Measurements from ENCODE around the gene BCAR3.
A peak's percentile ranks its signal among the peaks of the same experiment; 100 is the strongest.

BCAR3 gene

DNA sequence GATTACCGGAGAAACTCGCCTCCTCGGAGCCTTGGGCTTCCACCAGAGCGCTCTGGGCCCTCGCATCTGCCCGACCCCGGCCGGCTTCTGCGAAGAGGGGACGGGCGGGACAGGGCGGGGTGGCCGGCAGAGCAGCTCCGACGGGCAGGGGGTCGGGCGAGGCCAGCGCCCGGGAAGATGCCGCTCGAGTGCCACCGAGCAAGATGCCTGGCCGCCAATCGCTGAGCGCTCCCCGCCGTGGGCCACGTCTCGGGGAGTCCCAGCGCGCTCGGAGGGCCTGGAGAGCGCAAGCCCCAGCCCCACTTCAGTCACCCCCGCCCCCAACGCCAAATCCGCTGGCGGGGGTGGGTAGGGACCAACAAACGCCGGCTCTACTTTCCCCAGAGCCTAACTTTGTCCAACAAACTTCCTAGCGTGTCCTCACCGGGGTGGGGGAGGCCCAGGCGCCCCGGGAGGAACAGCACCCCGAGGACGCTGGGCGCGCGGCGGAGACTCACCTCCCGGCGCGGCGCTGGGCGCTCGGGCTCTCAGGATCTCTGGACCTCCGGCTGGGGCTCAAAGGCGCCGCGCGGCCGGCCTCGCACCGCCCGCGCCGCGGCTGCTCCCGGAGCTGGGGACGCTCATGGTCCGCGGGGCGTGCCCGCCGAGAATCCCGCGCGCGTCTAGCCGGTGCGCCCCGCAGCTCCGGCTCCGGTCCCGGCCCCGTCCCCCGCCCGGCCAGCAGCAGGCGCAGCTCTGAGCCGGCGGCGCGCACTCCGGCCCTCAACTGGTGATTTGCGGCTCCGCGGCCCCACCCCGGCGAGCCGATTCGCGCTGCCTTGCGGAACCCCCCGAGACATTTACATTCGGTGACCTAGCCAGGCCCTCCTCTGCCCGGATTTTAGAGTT lies at the start of gene BCAR3:
BCAR3 (minus strand) TSS at position 737 of the 888 bp plus-strand sequence. CDS start 6,907 bp downstream, outside the sequence.
- DNase-seq (ENCODE audit: low spot score) = peak; percentile 88

DNA sequence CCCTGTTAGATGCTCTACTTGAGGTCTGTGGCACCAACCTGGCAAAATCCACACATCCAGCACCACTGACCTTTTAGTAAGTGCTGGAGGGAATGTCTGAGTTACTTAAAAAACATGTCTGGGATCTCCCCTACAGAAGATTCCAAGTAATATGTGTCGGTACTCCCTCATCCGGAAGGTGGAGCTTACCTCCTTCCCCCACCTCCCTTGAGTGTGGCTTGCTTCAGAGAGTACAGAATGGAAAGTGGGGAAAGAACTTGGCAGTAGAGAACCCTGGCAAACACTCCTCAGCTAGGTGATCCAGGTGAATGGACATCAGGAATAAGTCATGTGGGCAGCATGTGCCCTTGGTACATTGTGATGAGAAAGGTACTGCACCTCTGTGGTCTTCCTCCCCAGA lies 49.0 kb upstream of the BCAR3 start:
- no peak for DNase-seq (ENCODE audit: low spot score)

DNA sequence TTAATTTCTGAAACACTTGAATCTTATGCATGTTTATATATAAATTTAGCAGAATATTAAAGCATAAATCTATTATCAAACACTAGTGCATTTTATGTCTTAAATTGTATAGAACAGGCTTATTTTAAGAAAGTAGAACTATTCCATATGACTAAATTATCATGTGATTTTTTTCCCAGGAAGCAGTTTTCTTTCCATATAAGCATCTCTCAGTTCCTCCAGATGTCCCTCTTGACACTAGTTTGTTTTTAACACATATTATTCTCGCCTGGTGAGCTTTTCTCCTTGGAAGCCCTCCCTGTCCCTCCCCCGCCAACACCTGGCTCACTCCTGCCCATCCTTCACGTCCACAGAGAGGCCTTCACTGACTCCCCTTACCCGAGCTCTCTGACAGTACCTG lies 48.3 kb upstream of the BCAR3 start:
- DNase-seq (ENCODE audit: low spot score) = no peak

DNA sequence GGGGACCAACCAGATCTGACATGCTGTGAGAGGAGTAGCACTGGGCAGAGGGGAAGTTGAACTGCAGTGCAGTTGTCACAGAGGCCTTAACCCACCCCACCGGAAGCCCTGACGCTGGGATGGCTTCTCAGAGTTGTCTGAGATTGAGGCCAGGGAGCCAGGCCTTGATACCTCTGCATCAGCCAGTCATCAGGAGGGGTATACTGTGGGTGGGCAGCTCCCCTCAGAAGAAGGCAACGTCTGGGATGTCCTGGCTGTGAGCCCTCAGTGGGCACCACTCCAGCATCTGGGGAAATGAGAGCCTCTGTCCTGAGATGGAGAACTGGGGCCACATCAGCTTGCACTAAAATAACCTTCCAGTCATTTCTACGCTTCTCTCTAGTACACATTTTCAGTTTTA lies 47.9 kb upstream of the BCAR3 start:
- DNase-seq (ENCODE audit: low spot score) = no peak

GRCh38 chr1:93728480-93729131 lies 47.0 kb upstream of the BCAR3 start:
- DNase-seq (ENCODE audit: low spot score) = peak; percentile 34

DNA sequence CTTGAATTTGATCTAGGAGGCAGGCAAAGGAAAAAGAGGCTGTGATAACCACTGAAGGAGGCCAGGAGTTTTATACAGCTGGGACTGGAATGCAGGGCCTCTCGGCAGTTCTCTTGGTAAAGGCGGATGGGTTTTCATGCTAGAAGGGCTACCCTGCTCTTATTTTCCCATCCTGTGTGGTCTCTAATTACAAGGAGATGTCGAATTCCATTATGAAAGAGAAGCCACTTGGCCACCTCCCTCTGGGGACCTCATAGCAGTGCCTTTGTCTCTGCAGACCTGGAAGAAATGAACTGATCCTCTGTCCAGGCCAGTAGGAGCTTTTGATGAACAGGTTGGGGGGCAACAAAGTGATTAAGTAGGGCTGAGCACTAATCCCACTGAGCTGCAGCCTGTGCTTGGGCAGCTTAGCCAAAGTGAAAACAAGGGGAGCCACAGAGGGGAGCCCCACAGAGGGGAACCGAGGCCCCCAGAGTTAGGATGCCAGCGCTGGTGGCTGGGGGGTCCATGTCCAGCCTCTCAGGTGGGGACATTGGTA lies 42.2 kb upstream of the BCAR3 start:
- DNase-seq (ENCODE audit: low spot score) = no peak

GRCh38 chr1:93723110-93723509 lies 41.5 kb upstream of the BCAR3 start:
- DNase-seq (ENCODE audit: low spot score) = peak; percentile 85

GRCh38 chr1:93722081-93723031 lies 40.7 kb upstream of the BCAR3 start:
- DNase-seq (ENCODE audit: low spot score) = no peak

DNA sequence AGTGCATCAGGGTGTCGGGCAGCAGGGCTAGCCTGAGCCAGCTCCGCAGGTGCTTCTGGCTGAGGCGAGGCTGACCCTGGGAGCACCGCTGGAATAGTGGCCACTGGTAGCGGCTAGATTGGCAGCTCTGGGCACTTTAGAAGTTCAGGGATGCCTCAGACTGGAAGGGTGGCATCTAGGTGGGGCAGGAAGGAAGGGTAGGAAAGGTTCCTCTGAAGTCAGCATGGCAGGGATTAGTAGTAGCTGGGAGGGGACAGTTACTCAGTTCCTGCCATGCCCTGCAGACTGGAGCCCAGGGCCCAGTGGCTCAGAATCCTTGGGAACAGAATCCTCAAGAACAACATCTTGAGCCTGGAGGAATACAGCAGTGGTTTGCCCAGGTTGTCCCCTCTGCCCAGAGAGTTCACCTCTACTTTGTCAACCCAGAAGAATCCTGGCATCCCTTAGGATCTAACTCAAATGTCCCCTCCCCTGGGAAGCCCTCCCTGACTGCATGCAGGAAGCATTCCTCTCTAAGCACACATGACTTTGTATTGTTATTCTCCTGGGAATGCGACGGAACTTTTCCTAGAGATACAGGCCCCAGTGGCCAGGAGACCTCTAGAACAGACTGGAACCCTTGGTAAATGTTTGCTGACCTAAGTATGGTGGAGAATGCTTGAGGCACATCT lies 39.5 kb upstream of the BCAR3 start:
- no peak for DNase-seq (ENCODE audit: low spot score)

- no peak for DNase-seq (ENCODE audit: low spot score)
These were observed 36.0 kb upstream of the BCAR3 start for GRCh38 chr1:93717640-93718039.

DNA sequence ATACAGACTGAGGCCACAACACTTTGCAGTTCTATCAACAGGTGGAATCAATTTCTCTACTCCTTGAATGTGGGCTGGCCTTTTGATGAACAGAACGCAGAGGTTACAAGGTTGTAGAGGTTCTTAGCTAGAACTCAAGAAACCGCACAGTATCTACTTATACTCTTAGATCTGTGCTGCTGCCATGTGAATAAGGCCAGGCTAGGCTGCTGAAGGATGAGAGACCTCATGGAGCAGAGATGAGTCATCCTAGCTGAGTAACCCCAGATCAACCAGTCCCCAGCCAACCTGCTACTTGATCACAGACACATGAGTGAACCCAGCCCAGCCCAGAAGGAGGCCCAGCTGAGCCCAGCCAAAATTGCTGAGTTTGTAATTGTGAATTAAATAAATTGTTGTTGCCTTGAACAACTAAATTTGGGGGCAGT lies 35.3 kb upstream of the BCAR3 start:
- DNase-seq (ENCODE audit: low spot score) = no peak

DNA sequence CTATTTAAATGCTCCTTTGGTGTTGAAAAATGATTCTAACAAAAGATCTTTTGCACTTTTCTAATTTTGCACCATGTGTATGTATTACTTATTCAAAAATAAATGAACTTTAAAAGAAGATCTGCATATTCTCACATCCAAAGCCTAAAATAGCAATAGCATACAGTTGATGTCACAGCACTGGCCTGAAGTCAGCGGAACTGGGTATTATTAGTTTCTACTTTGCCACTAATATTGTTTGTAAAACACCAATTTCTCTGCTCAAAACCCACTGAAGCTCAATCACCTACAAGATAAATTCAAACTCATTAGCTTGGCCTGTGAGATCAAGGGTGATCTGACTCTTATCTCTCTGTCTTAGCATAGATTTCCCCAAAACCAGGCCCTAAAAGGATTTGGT lies 34.5 kb upstream of the BCAR3 start:
- DNase-seq (ENCODE audit: low spot score) = no peak

DNA sequence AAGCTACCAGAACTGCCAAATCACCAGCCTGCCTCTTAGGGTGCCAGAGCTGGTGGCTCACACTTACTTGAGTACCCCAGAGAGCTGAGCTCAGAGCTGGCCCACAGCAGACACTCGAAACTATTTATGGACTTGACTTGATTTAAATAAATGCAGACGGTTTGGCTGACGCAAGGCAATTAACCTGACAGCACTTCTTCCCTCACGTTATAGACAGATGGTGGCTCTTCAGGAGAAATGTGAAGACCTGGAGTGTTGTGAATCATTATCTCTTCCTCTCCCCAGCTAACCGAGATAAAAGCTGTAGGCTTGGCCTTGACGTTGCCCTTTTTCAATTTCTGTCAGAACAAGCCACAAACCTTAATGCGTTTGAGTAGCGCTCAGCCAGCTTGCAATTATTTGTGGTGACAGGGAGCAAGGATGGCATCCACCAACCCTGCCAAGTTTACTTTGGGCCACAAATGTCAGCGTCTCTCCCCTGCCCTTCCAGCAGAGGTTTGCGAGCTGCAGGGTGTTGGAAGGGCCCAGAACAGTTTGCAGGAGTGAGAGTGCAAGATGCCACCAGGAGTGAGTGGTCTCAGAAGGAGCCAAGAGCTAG lies 34.0 kb upstream of the BCAR3 start:
- DNase-seq (ENCODE audit: low spot score) = no peak

GRCh38 chr1:93714356-93714755 lies 32.7 kb upstream of the BCAR3 start:
- no peak for DNase-seq (ENCODE audit: low spot score)

DNA sequence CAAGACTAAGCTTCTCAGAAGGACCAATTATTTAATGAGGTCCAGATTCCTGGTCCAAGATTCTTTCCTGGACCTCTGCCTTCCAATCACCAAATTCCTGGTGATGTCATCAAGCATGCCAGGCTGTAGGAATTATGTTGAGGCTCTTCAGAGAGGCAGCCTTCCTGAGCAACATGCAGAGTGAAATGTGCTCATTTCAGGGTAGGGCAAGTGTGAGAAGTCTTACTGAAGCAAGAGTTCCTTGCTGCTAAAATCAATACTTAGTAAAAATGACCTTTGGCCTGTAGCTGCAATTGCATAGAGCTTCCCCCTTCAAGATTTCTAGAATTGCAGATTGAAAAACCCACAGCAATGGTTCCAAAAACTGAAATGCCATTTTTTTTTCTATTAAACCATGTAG lies 31.7 kb upstream of the BCAR3 start:
- no peak for DNase-seq (ENCODE audit: low spot score)

- DNase-seq (ENCODE audit: low spot score) = no peak
These were observed 31.1 kb upstream of the BCAR3 start for GRCh38 chr1:93712741-93713140.

- DNase-seq (ENCODE audit: low spot score) = no peak
These were observed 29.1 kb upstream of the BCAR3 start for GRCh38 chr1:93710499-93711453.

DNA sequence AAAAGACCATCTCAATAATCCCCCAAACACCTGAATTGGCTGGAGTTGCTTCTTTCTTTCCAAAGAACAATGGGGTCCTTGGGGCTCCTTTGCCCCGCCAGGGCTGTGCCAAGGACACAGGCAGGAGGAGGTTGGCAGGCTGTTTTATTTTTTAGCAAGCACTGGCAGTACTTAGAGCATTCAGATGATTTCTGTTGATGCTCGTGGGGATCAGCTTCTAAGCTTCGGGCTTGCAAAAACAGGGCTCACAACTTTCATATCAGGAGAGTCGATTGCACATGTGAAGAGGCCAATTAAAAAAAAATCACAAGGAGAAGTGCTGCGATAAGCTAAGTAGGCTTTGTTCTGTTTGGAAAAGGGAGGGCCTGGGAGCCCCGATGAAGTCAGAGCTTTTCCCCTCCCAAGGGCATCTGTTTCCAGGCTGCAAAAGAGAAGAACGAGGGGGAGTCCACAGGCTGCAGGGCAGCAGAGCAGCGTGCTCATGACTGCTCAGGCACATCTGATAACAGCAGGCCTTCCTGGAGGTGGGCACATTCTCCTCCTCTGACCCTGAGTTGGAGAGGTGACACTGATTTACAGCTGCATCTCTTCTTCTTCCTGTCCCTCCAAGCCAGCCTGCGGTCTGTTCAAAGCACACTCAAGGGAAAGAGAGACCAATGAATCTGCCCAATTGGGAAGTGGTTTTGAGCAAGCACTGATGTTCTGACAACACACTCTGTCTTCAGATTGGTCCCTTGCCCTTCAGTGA lies 27.3 kb upstream of the BCAR3 start:
- DNase-seq (ENCODE audit: low spot score) = peak; percentile 52

- DNase-seq (ENCODE audit: low spot score) = no peak
These were observed 26.3 kb upstream of the BCAR3 start for GRCh38 chr1:93707956-93708355.

Data from AG20443 (cell line).